Ectodermal cell (in vitro differentiated cells): ENCODE data around the gene XXYLT1.
"Not testable (repeated sequence)": the region's sequence is repeated elsewhere in the genome, so short reads cannot be mapped to it uniquely, and the experiment has no call there.

Experiments
- H3K27ac ChIP-seq: 2 replicates; pipeline ENCODE4 v1.7.0; 2013; ENCODE audit warnings: mild to moderate bottlenecking, low read depth, low read length; ENCODE audit not compliant: insufficient read depth, poor library complexity, severe bottlenecking
- H3K27me3 ChIP-seq: 2 replicates; pipeline ENCODE4 v1.7.0; 2013; ENCODE audit warnings: mild to moderate bottlenecking, low read length; ENCODE audit not compliant: insufficient read depth, control insufficient read depth, poor library complexity, severe bottlenecking
- H3K36me3 ChIP-seq: one replicate; pipeline ENCODE4 v1.7.0; 2013; ENCODE audit warnings: low read length; ENCODE audit not compliant: control insufficient read depth, insufficient read depth
- H3K4me1 ChIP-seq: one replicate; pipeline ENCODE4 v1.7.0; 2013; ENCODE audit warnings: low read length; ENCODE audit not compliant: control insufficient read depth, insufficient read depth
- H3K4me3 ChIP-seq: 2 replicates; pipeline ENCODE4 v1.7.0; 2013; ENCODE audit warnings: low read depth, low read length, control low read depth; ENCODE audit not compliant: insufficient read depth
- H3K9me3 ChIP-seq: 2 replicates; pipeline ENCODE4 v1.7.0; 2013; ENCODE audit warnings: mild to moderate bottlenecking, low read length, moderate library complexity; ENCODE audit not compliant: control insufficient read depth
- WGBS, 2 experiments: methylation state at CpG; one replicate each; pipeline ENCODE4 v1.1.7; 2013; ENCODE audit warnings: missing lambda C conversion rate in 2 of 2; 5-methylcytosine and 5-hydroxymethylcytosine counted together

XXYLT1 gene

GRCh38 chr3:195226900-195227447, 44.0 kb downstream of the XXYLT1 start:
- 77 to 81% methylated on average over 9 of the region's 9 CpGs for whole genome bisulfite sequencing, 2 experiments
- no peaks in the 10 kb centered on the region for H3K27me3 ChIP-seq
- peaks cover 4% of the 10 kb centered on the region for H3K4me1 ChIP-seq
- H3K4me3 ChIP-seq: no peak overlapping the region
- H3K36me3 ChIP-seq: no peaks in the 10 kb centered on the region
- no peak overlapping the region for H3K27ac ChIP-seq
- H3K9me3 ChIP-seq: no peaks in the 10 kb centered on the region

GRCh38 chr3:195226445-195226844, 44.5 kb downstream of the XXYLT1 start:
- Histone ChIP-seq H3K4me3 (no peak overlapping the region), H3K9me3 (no peaks in the 10 kb centered on the region), H3K36me3 (no peaks in the 10 kb centered on the region), H3K27ac (no peak overlapping the region), H3K4me1 (peaks cover 9% of the 10 kb centered on the region), H3K27me3 (no peaks in the 10 kb centered on the region)
- 94 to 95% methylated on average over 7 of the region's 7 CpGs for WGBS, 2 experiments

GRCh38 chr3:195224980-195225580, 45.9 kb downstream of the XXYLT1 start:
- no peak overlapping the region for H3K27ac ChIP-seq
- no peaks in the 10 kb centered on the region for H3K36me3 ChIP-seq
- WGBS, 2 experiments: 94% methylated on average over 3 of the region's 3 CpGs
- H3K4me3 ChIP-seq: no peak overlapping the region
- H3K4me1 ChIP-seq: peaks cover 9% of the 10 kb centered on the region
- no peaks in the 10 kb centered on the region for H3K9me3 ChIP-seq
- no peaks in the 10 kb centered on the region for H3K27me3 ChIP-seq

- peaks cover 9% of the 10 kb centered on the region for H3K4me1 ChIP-seq
- H3K9me3 ChIP-seq: no peaks in the 10 kb centered on the region
- H3K27ac ChIP-seq: no peak overlapping the region
- H3K36me3 ChIP-seq: no peaks in the 10 kb centered on the region
- H3K4me3 ChIP-seq: no peak overlapping the region
- WGBS, 2 experiments: 76 to 77% methylated on average over 12 of the region's 12 CpGs
- H3K27me3 ChIP-seq: no peaks in the 10 kb centered on the region
Measured at GRCh38 chr3:195224156-195224979, 46.6 kb downstream of the XXYLT1 start.

- no peaks in the 10 kb centered on the region for H3K27me3 ChIP-seq
- H3K4me3 ChIP-seq: no peak overlapping the region
- no peak overlapping the region for H3K27ac ChIP-seq
- WGBS, 2 experiments: 91 to 94% methylated on average over 14 to 15 of the region's 15 CpGs
- H3K4me1 ChIP-seq: peaks cover 9% of the 10 kb centered on the region
- no peaks in the 10 kb centered on the region for H3K9me3 ChIP-seq
- no peaks in the 10 kb centered on the region for H3K36me3 ChIP-seq
Measured at GRCh38 chr3:195221876-195222617, 48.9 kb downstream of the XXYLT1 start.

GRCh38 chr3:195221015-195221853, 49.7 kb downstream of the XXYLT1 start:
- no peaks in the 10 kb centered on the region for H3K36me3 ChIP-seq
- 90 to 93% methylated on average over 9 of the region's 9 CpGs for WGBS, 2 experiments
- no peak overlapping the region for H3K27ac ChIP-seq
- H3K4me1 ChIP-seq: peaks cover 9% of the 10 kb centered on the region
- no peak overlapping the region for H3K4me3 ChIP-seq
- no peaks in the 10 kb centered on the region for H3K27me3 ChIP-seq
- H3K9me3 ChIP-seq: no peaks in the 10 kb centered on the region

GRCh38 chr3:195219351-195220230, 51.4 kb downstream of the XXYLT1 start:
- H3K27me3 ChIP-seq: no peaks in the 10 kb centered on the region
- 84 to 87% methylated on average over 8 of the region's 8 CpGs for WGBS, 2 experiments
- H3K27ac ChIP-seq: no peak overlapping the region
- H3K36me3 ChIP-seq: no peaks in the 10 kb centered on the region
- H3K4me3 ChIP-seq: no peak overlapping the region
- H3K9me3 ChIP-seq: no peaks in the 10 kb centered on the region
- peaks cover 8% of the 10 kb centered on the region for H3K4me1 ChIP-seq

- not testable (repeated sequence) for H3K4me3 ChIP-seq, H3K27ac ChIP-seq, H3K4me1 ChIP-seq, H3K9me3 ChIP-seq, H3K27me3 ChIP-seq, H3K36me3 ChIP-seq
- 100% methylated on average over 2 of the region's 5 CpGs; no CpG with 5 or more reads in 1 of the 2 experiments for WGBS, 2 experiments
Measured at GRCh38 chr3:195218331-195218730, 52.6 kb downstream of the XXYLT1 start.

- not testable (repeated sequence) for H3K4me3 ChIP-seq, H3K27ac ChIP-seq, H3K27me3 ChIP-seq, H3K9me3 ChIP-seq, H3K36me3 ChIP-seq, H3K4me1 ChIP-seq
- WGBS, 2 experiments: 92 to 93% methylated on average over 2 of the region's 2 CpGs
Measured at GRCh38 chr3:195215576-195215975, 55.4 kb downstream of the XXYLT1 start.
